Measurements from ENCODE around the gene TNFRSF4. TPM values are rescaled to one million over a fixed set of nuclear protein-coding genes. Genes with fewer than 3 reads are reported as not detected.

Gene TNFRSF4
- total RNA-seq, 5 donors from 2014 or later (not counting 1 experiment from before 2014, with no cell fraction given): 15.1 to 35.4 (median 17.8) TPM

- ChIA-PET POLR2A (no interaction called here), CTCF (interaction anchor here in 1 of 2 donors (0.6 kb wide), 1 partner anchor 121 kb away, joined by 5 read pairs; no protein-coding TSS in a partner anchor)
- H3K36me3 ChIP-seq (ENCODE audit: control insufficient read depth in 2 of 2, extremely low read depth in 1 of 2, insufficient read depth in 1 of 2, low read length in 1 of 2): no peaks in the 10 kb centered on the region
- peaks cover 0 to 82% of the 10 kb centered on the region in 2 experiments for H3K27me3 ChIP-seq (replicated peaks in 1 of 2; ENCODE audit: control insufficient read depth in 2 of 2, extremely low read depth in 1 of 2, insufficient read depth in 2 of 2, low read length in 1 of 2)
- peaks cover 5 to 12% of the 10 kb centered on the region in 2 donors for H3K27me3 Mint-ChIP-seq
- ATAC-seq (replicated peaks in 1 of 4) (no peak), DNase-seq (peak in 1 of 35 experiments; percentile 5)
- 67% methylated on average over 26 of the region's 32 CpGs for WGBS (ENCODE audit: insufficient coverage)
- no peak overlapping the region for H3K4me3 ChIP-seq (ENCODE audit: control insufficient read depth in 1 of 2, extremely low read depth in 1 of 2, low read length in 1 of 2)
- H3K4me3 Mint-ChIP-seq: peak overlapping the region in 1 of 3 donors; percentile 46
- H3K4me1 ChIP-seq (ENCODE audit: control insufficient read depth in 1 of 2, extremely low read depth in 1 of 2, insufficient read depth in 2 of 2, low read length in 2 of 2): peaks cover 31 to 56% of the 10 kb centered on the region in 2 experiments
- H3K27ac ChIP-seq (ENCODE audit: low read length): no peak overlapping the region
- no peaks in the 10 kb centered on the region for H3K9me3 ChIP-seq
- H3K4me1 Mint-ChIP-seq: peaks cover 11 to 28% (median 19%) of the 10 kb centered on the region in 3 donors
- H3K9me3 Mint-ChIP-seq: no peaks in the 10 kb centered on the region
- H3K27ac Mint-ChIP-seq: no peak overlapping the region
- H3K36me3 Mint-ChIP-seq: no peaks in the 10 kb centered on the region
Observed at GRCh38 chr1:1169429-1170214, 44.3 kb downstream of the TNFRSF4 start.

- no peak for ATAC-seq (replicated peaks in 1 of 4)
- Histone ChIP-seq H3K27ac (ENCODE audit: low read length) (no peak overlapping the region), H3K9me3 (no peaks in the 10 kb centered on the region), H3K36me3 (ENCODE audit: control insufficient read depth in 2 of 2, extremely low read depth in 1 of 2, insufficient read depth in 1 of 2, low read length in 1 of 2) (no peaks in the 10 kb centered on the region), H3K4me3 (ENCODE audit: control insufficient read depth in 1 of 2, extremely low read depth in 1 of 2, low read length in 1 of 2) (no peak overlapping the region), H3K4me1 (ENCODE audit: control insufficient read depth in 1 of 2, extremely low read depth in 1 of 2, insufficient read depth in 2 of 2, low read length in 2 of 2) (peaks cover 27 to 47% of the 10 kb centered on the region in 2 experiments), H3K27me3 (replicated peaks in 1 of 2; ENCODE audit: control insufficient read depth in 2 of 2, extremely low read depth in 1 of 2, insufficient read depth in 2 of 2, low read length in 1 of 2) (peaks cover 0 to 73% of the 10 kb centered on the region in 2 experiments)
- no peak for DNase-seq
- 79% methylated on average over 30 of the region's 37 CpGs for WGBS (ENCODE audit: insufficient coverage)
- Mint-ChIP-seq H3K4me3 (no peak overlapping the region), H3K9me3 (no peaks in the 10 kb centered on the region), H3K27ac (no peak overlapping the region), H3K4me1 (peaks cover 11 to 23% (median 15%) of the 10 kb centered on the region in 3 donors), H3K36me3 (no peaks in the 10 kb centered on the region), H3K27me3 (peaks cover 5 to 12% of the 10 kb centered on the region in 2 donors)
- ChIA-PET POLR2A (no interaction called here), CTCF (no interaction called here)
Observed at GRCh38 chr1:1168451-1169411, 45.2 kb downstream of the TNFRSF4 start.

DNA sequence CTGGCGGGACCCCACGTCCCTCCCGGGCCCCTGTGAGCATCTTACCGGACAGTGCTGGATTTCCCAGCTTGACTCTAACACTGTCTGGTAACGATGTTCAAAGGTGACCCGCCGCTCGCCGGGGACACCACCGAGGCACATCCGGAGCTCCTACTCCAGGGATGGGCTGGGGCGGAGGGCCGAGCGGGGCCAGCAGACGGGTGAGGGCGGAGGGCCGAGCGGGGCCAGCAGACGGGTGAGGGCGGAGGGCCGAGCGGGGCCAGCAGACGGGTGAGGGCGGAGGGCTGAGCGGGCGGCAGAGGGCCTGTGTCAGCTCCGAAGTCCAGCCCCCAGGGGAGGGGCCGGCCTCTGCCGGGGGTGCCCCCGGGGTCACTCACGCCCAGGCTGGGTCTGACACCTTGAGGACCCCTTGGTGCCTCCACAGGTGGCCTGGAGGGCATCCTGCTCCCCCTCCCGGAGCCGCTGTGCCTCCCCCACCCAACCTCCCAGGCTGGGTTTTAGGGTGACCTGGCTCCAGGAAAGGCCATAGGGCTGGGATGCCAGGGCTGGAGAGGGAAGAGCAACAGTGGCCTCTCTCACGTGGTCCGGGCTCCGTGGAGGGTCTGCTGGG, 46.0 kb downstream of the TNFRSF4 start:
- ChIA-PET POLR2A (no interaction called here), CTCF (no interaction called here)
- ATAC-seq (replicated peaks in 1 of 4) (no peak), DNase-seq (no peak)
- WGBS (ENCODE audit: insufficient coverage): 91% methylated on average over 18 of the region's 36 CpGs
- no peak overlapping the region for H3K27ac ChIP-seq (ENCODE audit: low read length)
- no peak overlapping the region for H3K4me3 ChIP-seq (ENCODE audit: control insufficient read depth in 1 of 2, extremely low read depth in 1 of 2, low read length in 1 of 2)
- H3K9me3 ChIP-seq: no peaks in the 10 kb centered on the region
- H3K4me1 ChIP-seq (ENCODE audit: control insufficient read depth in 1 of 2, extremely low read depth in 1 of 2, insufficient read depth in 2 of 2, low read length in 2 of 2): peaks cover 19 to 39% of the 10 kb centered on the region in 2 experiments
- Mint-ChIP-seq H3K36me3 (no peaks in the 10 kb centered on the region), H3K9me3 (no peaks in the 10 kb centered on the region), H3K27me3 (peaks cover 5 to 12% of the 10 kb centered on the region in 2 donors), H3K4me1 (peaks cover 11 to 19% (median 11%) of the 10 kb centered on the region in 3 donors), H3K27ac (no peak overlapping the region), H3K4me3 (no peak overlapping the region)
- peaks cover 0 to 65% of the 10 kb centered on the region in 2 experiments for H3K27me3 ChIP-seq (replicated peaks in 1 of 2; ENCODE audit: control insufficient read depth in 2 of 2, extremely low read depth in 1 of 2, insufficient read depth in 2 of 2, low read length in 1 of 2)
- H3K36me3 ChIP-seq (ENCODE audit: control insufficient read depth in 2 of 2, extremely low read depth in 1 of 2, insufficient read depth in 1 of 2, low read length in 1 of 2): no peaks in the 10 kb centered on the region

DNA sequence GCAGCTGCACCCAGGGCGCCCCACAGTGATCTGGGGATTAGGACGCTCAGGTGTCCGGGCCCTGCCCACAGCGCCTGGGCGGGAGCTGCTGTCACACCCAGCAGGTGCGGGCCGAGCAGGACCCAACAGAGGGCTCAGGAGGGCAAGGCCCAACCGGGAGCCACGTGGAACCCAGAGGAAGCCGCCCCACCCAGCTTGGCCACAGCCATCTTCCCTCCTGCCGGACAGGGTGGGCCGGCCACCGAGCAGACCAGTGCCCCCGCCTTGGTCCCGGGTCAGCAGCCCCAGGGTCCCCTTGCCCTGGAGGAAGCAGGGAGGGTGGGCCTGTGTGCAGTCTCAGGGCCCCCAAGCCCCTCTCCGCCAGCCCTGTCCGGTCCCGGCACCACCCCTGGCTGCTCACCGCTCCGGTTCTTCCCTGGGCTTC, 46.5 kb downstream of the TNFRSF4 start:
- Mint-ChIP-seq H3K9me3 (no peaks in the 10 kb centered on the region), H3K4me1 (peaks cover 9 to 16% (median 9%) of the 10 kb centered on the region in 3 donors), H3K36me3 (no peaks in the 10 kb centered on the region), H3K4me3 (no peak overlapping the region), H3K27ac (no peak overlapping the region), H3K27me3 (peaks cover 5 to 12% of the 10 kb centered on the region in 2 donors)
- Histone ChIP-seq H3K27me3 (replicated peaks in 1 of 2; ENCODE audit: control insufficient read depth in 2 of 2, extremely low read depth in 1 of 2, insufficient read depth in 2 of 2, low read length in 1 of 2) (peaks cover 0 to 63% of the 10 kb centered on the region in 2 experiments), H3K4me1 (ENCODE audit: control insufficient read depth in 1 of 2, extremely low read depth in 1 of 2, insufficient read depth in 2 of 2, low read length in 2 of 2) (peaks cover 18 to 35% of the 10 kb centered on the region in 2 experiments), H3K36me3 (ENCODE audit: control insufficient read depth in 2 of 2, extremely low read depth in 1 of 2, insufficient read depth in 1 of 2, low read length in 1 of 2) (no peaks in the 10 kb centered on the region), H3K4me3 (ENCODE audit: control insufficient read depth in 1 of 2, extremely low read depth in 1 of 2, low read length in 1 of 2) (no peak overlapping the region), H3K9me3 (no peaks in the 10 kb centered on the region), H3K27ac (ENCODE audit: low read length) (no peak overlapping the region)
- ChIA-PET POLR2A (no interaction called here), CTCF (no interaction called here)
- WGBS (ENCODE audit: insufficient coverage): 87% methylated on average over 19 of the region's 20 CpGs
- no peak for DNase-seq
- no peak for ATAC-seq (replicated peaks in 1 of 4)

DNA sequence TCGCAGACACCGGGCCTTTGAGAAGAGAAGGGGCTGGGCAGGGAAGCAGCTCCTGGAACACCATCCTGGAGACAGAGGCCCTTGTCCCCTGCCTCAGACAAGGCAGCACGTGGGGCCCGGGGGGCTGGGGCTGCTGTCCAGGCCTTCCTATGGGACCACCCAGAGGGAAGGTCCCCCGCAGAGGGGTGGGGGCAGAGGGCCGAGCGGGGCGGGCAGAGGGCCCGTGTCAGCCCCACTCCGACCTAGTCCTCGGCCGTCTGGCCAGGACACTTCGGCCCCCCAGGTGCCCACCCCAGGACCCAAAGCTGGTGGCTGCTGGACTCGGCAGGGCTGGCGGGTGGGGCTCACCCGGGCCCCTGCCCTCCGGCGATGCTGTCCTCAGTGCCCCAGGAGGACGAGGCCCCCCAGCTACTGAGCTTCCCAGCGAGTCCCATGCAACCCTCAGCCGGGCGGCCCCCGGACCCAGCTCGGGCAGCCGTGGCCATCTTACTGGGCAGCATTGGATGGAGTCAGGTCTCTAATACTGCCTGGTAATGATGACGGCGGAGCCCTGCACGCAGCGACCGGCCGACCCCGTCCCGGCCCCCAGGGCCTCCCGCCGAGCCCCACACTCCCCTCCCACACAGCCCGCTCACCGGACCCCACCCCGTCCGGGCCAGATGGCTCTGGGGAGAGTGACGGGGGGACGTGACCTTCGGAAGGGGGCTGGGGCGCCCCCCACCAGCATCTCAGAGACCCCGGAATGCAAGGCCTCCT, 47.1 kb downstream of the TNFRSF4 start:
- DNase-seq (no peak), ATAC-seq (replicated peaks in 1 of 4) (no peak)
- POLR2A ChIA-PET: interaction anchor here in 1 of 2 donors (0.6 kb wide), 1 partner anchor 10 kb away, joined by 3 read pairs; no protein-coding TSS in a partner anchor
- CTCF ChIA-PET: no interaction called here
- H3K9me3 Mint-ChIP-seq: no peaks in the 10 kb centered on the region
- H3K27me3 Mint-ChIP-seq: peaks cover 5 to 8% of the 10 kb centered on the region in 2 donors
- no peaks in the 10 kb centered on the region for H3K36me3 Mint-ChIP-seq
- Histone ChIP-seq H3K4me1 (ENCODE audit: control insufficient read depth in 1 of 2, extremely low read depth in 1 of 2, insufficient read depth in 2 of 2, low read length in 2 of 2) (peaks cover 13 to 29% of the 10 kb centered on the region in 2 experiments), H3K36me3 (ENCODE audit: control insufficient read depth in 2 of 2, extremely low read depth in 1 of 2, insufficient read depth in 1 of 2, low read length in 1 of 2) (no peaks in the 10 kb centered on the region), H3K27ac (ENCODE audit: low read length) (no peak overlapping the region), H3K9me3 (no peaks in the 10 kb centered on the region), H3K4me3 (ENCODE audit: control insufficient read depth in 1 of 2, extremely low read depth in 1 of 2, low read length in 1 of 2) (no peak overlapping the region), H3K27me3 (replicated peaks in 1 of 2; ENCODE audit: control insufficient read depth in 2 of 2, extremely low read depth in 1 of 2, insufficient read depth in 2 of 2, low read length in 1 of 2) (peaks cover 0 to 60% of the 10 kb centered on the region in 2 experiments)
- 91% methylated on average over 27 of the region's 44 CpGs for WGBS (ENCODE audit: insufficient coverage)
- H3K4me1 Mint-ChIP-seq: peaks cover 5 to 10% (median 6%) of the 10 kb centered on the region in 3 donors
- no peak overlapping the region for H3K27ac Mint-ChIP-seq
- no peak overlapping the region for H3K4me3 Mint-ChIP-seq

All from T-cell (primary cell).